HCT116 (cell line): Measurements from ENCODE around the gene CAPRIN1. TPM values are rescaled to one million over a fixed set of nuclear protein-coding genes. Genes with fewer than 3 reads are reported as not detected.

Experiments used
- ATAC-seq: fragments of 200-7000 bp; cut with Tn5 transposase; 2 replicates; pipeline ENCODE4 v1.9.1; 2020; ENCODE audit warnings: mild to moderate bottlenecking, moderate library complexity
- BruUV-seq: library from RNA; stranded (reverse); fragments of 400-500 nt; replicated peaks from 2 replicates; lab custom pipeline; 2021; lab: Mats Ljungman, UMichigan
- CTCF ChIA-PET: fragments of 300-600 bp; sonication (Branson Sonifier 250); formaldehyde crosslinking; loops from one replicate; lab custom pipeline; 2021; ENCODE audit warnings: antibody characterized with exemption; lab: Charles Lee
- POLR2A ChIA-PET: fragments of 300-600, 350-600 bp; sonication (Branson Sonifier 250); formaldehyde crosslinking; loops from one replicate; lab custom pipeline; 2021; ENCODE audit warnings: antibody characterized with exemption; lab: Charles Lee
- RAD21 ChIA-PET, 2 experiments: fragments of 300-600 bp; sonication (Branson Sonifier 250); formaldehyde crosslinking; loops; one replicate each; lab custom pipeline; 2023; ENCODE audit warnings: low total read pairs in 2 of 2; ENCODE audit not compliant: uncharacterized antibody in 2 of 2, unreplicated experiment in 2 of 2, low non-redundant PET in 1 of 2; lab: Charles Lee
- DNase-seq: peaks from one replicate; pipeline ENCODE4 v3.0.0-alpha.2; 2010; ENCODE audit warnings: low read depth, low spot score
- H2AFZ ChIP-seq: fragments of 200-600 bp; shearing (Covaris generic), sonication (generic); 2 replicates; pipeline ENCODE4 v1.6.1; 2017; ENCODE audit warnings: low read depth, mixed run types, mixed read lengths, antibody characterized with exemption, low read length; ENCODE audit not compliant: poor library complexity, severe bottlenecking
- H3K27ac ChIP-seq: 2 replicates; pipeline ENCODE4 v1.5.1; 2012; ENCODE audit warnings: low read depth, low read length
- H3K27me3 ChIP-seq: fragments of 200-600 bp; sonication (generic); 2 replicates; pipeline ENCODE4 v1.6.1; 2016; ENCODE audit warnings: mixed run types, low read length, mixed read lengths; ENCODE audit not compliant: insufficient read depth
- H3K36me3 ChIP-seq, 2 experiments: fragments of 200-500 bp in 1 of 2; fragments of 200-600 bp in 1 of 2; sonication (Bioruptor generic) in 1 of 2; sonication (generic) in 1 of 2; 2 replicates each; pipeline versions ENCODE4 v1.5.1 to v1.6.1; 2014 to 2016; ENCODE audit warnings: low read length in 2 of 2, inconsistent platforms in 1 of 2, mixed read lengths in 1 of 2, mixed run types in 1 of 2; ENCODE audit not compliant: insufficient read depth in 2 of 2, control insufficient read depth in 1 of 2
- H3K4me1 ChIP-seq, 2 experiments: fragments of 200-600 bp in 1 of 2; sonication (generic) in 1 of 2; 2 replicates each; pipeline versions ENCODE4 v1.5.1 to v1.6.1; 2012 to 2017; ENCODE audit warnings: low read length in 2 of 2, inconsistent platforms in 1 of 2, mild to moderate bottlenecking in 1 of 2, mixed read lengths in 1 of 2, mixed run types in 1 of 2, moderate library complexity in 1 of 2; ENCODE audit not compliant: insufficient read depth in 2 of 2, control insufficient read depth in 1 of 2
- H3K4me2 ChIP-seq: fragments of 200-600 bp; sonication (generic); 2 replicates; pipeline ENCODE4 v1.6.1; 2017; ENCODE audit warnings: mixed run types, low read length, mixed read lengths
- H3K4me3 ChIP-seq, 2 experiments: fragments of 200-600 bp in 1 of 2; sonication (generic) in 1 of 2; replicated peaks in 1 of 2; 2 replicates each; pipeline ENCODE4 v1.5.1; 2011 to 2016; ENCODE audit warnings: low read length in 2 of 2, control low read depth in 1 of 2, low read depth in 1 of 2, mild to moderate bottlenecking in 1 of 2, mixed read lengths in 1 of 2, mixed run types in 1 of 2
- H3K79me2 ChIP-seq: fragments of 200-600 bp; sonication (generic); 2 replicates; pipeline ENCODE4 v1.6.1; 2017; ENCODE audit warnings: mild to moderate bottlenecking, mixed run types, low read length, moderate library complexity, mixed read lengths; ENCODE audit not compliant: insufficient read depth
- H3K9ac ChIP-seq: fragments of 200-600 bp; sonication (generic); 2 replicates; pipeline ENCODE4 v1.6.1; 2016; ENCODE audit warnings: low read length, mixed read lengths
- H3K9me2 ChIP-seq: fragments of 200-600 bp; sonication (generic), shearing (Covaris generic); 2 replicates; pipeline ENCODE4 v1.6.1; 2017; ENCODE audit warnings: mixed run types, mild to moderate bottlenecking, moderate library complexity; ENCODE audit not compliant: insufficient read depth
- H3K9me3 ChIP-seq, 2 experiments: fragments of 200-500 bp in 1 of 2; fragments of 200-600 bp in 1 of 2; sonication (Bioruptor generic) in 1 of 2; sonication (generic) in 1 of 2; 2 replicates each; pipeline ENCODE4 v1.6.1; 2014 to 2017; ENCODE audit warnings: low read length in 2 of 2, mixed read lengths in 2 of 2, inconsistent platforms in 1 of 2, low read depth in 1 of 2, mild to moderate bottlenecking in 1 of 2, mixed run types in 1 of 2, moderate library complexity in 1 of 2; ENCODE audit not compliant: control insufficient read depth in 1 of 2, insufficient read depth in 1 of 2
- H4K20me1 ChIP-seq: fragments of 200-600 bp; sonication (generic), shearing (Covaris generic); 2 replicates; pipeline ENCODE4 v1.6.1; 2017; ENCODE audit warnings: mixed run types, mild to moderate bottlenecking, moderate library complexity; ENCODE audit not compliant: insufficient read depth
- CBX3 ChIP-seq: IDR thresholded peaks from 2 replicates; pipeline ENCODE4 v1.6.1; 2012; ENCODE audit warnings: low read depth
- ELF1 ChIP-seq: IDR thresholded peaks from 2 replicates; pipeline ENCODE4 v1.6.1; 2012; ENCODE audit warnings: low read depth, borderline replicate concordance
- EZH2 ChIP-seq: fragments of 200-600 bp; sonication (generic); IDR thresholded peaks from 2 replicates; pipeline ENCODE4 v1.6.1; 2017; ENCODE audit warnings: antibody characterized with exemption, mixed run types
- POLR2A ChIP-seq: IDR thresholded peaks from 2 replicates; pipeline ENCODE4 v1.7.0; 2011; ENCODE audit warnings: borderline replicate concordance; ENCODE audit not compliant: insufficient read depth, insufficient read length; ENCODE audit errors: extremely low read depth
- RAD21 ChIP-seq: IDR thresholded peaks from 2 replicates; pipeline ENCODE4 v1.6.1; 2012; ENCODE audit warnings: low read depth, mild to moderate bottlenecking
- SIN3A ChIP-seq: IDR thresholded peaks from 2 replicates; pipeline ENCODE4 v1.6.1; 2012; ENCODE audit warnings: low read depth
- SRF ChIP-seq: IDR thresholded peaks from 2 replicates; pipeline ENCODE4 v1.6.1; 2012; ENCODE audit warnings: low read depth
- TCF7L2 ChIP-seq: IDR thresholded peaks from 2 replicates; pipeline ENCODE4 v1.7.0; 2011; ENCODE audit warnings: borderline replicate concordance, inconsistent platforms; ENCODE audit not compliant: insufficient read depth, insufficient read length; ENCODE audit errors: extremely low read depth
- YY1 ChIP-seq: IDR thresholded peaks from 2 replicates; pipeline ENCODE4 v1.6.1; 2011; ENCODE audit warnings: low read length, low read depth, moderate library complexity, mild to moderate bottlenecking; ENCODE audit not compliant: insufficient replicate concordance; ENCODE audit errors: extremely low read depth
- ZNF274 ChIP-seq: fragments of 200-500 bp; sonication (Bioruptor generic); IDR thresholded peaks from 2 replicates; pipeline ENCODE4 v1.6.1; 2014; ENCODE audit warnings: mild to moderate bottlenecking, low read depth, low read length, inconsistent platforms
- intact Hi-C: fragments of 100-400 bp; cut with micrococcal nuclease; formaldehyde crosslinking; loops from 2 replicates; pipeline ENCODE4 v1.10.0; 2022
- total RNA-seq: library from RNA; stranded (reverse); gene quantifications from one replicate; pipeline ENCODE4 v1.2.1, GENCODE V29; 2021; ENCODE audit not compliant: unreplicated experiment
- TF ChIP-seq, protein P1 (sequence below): IDR thresholded peaks from 2 replicates; pipeline ENCODE4 v1.6.1; 2012

The CAPRIN1 gene
- total RNA-seq, 1 experiment from 2014 or later = 285 TPM

DNA sequence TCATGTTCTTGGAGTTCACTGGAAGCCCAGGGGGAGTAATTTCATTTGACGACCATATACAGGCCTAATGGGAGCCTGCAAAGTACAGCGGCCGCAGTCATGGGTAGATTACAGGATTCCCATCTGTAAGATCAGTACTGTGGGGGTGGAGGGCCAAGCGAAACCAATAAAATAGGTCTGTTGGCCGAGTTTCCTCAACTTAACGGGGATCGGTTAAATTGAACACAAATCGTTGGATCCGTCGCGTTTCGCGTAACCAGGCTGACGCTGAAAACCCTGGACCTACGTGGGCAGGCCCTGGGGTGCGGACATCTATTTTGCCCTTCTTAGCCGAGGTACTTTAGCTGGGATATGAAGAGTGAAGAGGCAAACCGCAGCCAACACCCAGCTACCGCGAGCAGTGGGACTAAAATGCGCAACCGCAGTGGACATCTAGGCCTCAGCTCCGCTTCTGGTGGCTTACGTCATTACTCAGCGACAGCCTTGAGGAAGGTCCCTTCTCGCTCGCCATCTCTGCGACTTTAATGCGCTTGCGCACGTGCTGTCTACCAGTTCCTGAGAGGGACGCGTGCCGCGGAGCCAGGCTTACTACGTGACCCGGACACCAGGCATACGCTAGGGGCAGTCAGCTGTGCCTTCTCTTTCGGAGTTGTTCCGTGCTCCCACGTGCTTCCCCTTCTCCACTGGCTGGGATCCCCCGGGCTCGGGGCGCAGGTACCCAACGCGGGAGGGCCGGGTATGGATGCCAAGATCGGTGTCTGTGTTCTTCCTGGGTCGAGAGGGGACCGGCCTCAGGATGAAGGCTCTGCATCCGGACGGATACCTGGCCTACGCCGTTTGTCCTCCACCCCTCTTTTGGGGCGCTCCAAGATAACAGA lies 53.8 kb downstream of the CAPRIN1 start, which contains the start of gene NAT10 (continued):
- TF ChIP-seq EZH2 (no peak), ZNF274 (no peak), SRF (peak; percentile 94), POLR2A (peak; percentile 95), ELF1 (peak; percentile 38; the same call in 1 of the 2 replicates), CBX3 (peak; percentile 80; the same call in 1 of the 2 replicates)

DNA sequence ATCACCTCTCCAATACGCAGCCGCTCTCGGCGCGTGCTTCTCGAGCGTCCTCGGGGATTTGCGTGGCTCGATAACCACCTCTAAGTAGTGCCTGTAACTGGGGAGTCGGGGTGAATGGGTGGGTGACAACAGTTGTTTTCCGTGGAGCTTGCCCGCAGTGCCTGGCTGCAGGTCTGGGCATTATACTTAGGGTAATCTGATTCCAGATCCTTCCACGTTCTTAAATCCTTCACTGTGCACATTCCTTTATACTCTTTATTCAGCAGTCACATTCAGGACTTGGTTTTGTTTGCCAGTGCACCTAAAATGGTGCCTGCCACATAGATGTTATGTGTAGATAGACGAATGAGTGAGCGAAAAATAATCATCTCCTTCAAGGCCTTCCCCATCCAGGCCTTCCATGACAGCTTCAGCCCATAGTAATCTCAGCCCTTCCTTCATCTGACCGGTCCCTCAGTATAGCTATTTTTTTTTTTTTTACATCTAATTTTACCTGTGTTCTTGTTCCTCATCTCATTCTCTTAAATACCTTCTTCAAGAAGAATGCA lies 54.5 kb downstream of the CAPRIN1 start:
- no peak for DNase-seq
- no peaks in the 10 kb centered on the region for H3K9me3 ChIP-seq
- no peak overlapping the region for H2AFZ ChIP-seq
- H3K36me3 ChIP-seq = peaks cover 16 to 51% of the 10 kb centered on the region in 2 experiments
- H3K4me2 ChIP-seq = peak overlapping the region; percentile 94
- peak overlapping the region; percentile 89 to 96 for H3K4me3 ChIP-seq
- H3K9me2 ChIP-seq = no peaks in the 10 kb centered on the region
- H3K79me2 ChIP-seq = peaks cover 57% of the 10 kb centered on the region
- H3K27ac ChIP-seq = peak overlapping the region; percentile 73
- RAD21 ChIA-PET = no interaction called here
- intact Hi-C loops = loop anchor here (1.0 to 5.0 kb wide), 3 partner anchors 53 to 251 kb away; partner anchors contain the start of gene ABTB2
- H3K4me1 ChIP-seq = peaks cover 4 to 17% of the 10 kb centered on the region in 2 experiments; a peak in 3 of 4 replicates
- H4K20me1 ChIP-seq = no peaks in the 10 kb centered on the region
- POLR2A ChIA-PET = interaction anchor here (0.9 to 1.8 kb wide), 9 partner anchors 8 to 252 kb away, joined by 3 to 10 read pairs (median 4); partner anchors contain the start of genes ABTB2 and CAPRIN1
- no peaks in the 10 kb centered on the region for H3K27me3 ChIP-seq
- peak overlapping the region; percentile 98 for H3K9ac ChIP-seq
- TF ChIP-seq EZH2 = no peak
- no peak for TF ChIP-seq SIN3A
- no peak for TF ChIP-seq SRF
- TF ChIP-seq, protein P1, sequence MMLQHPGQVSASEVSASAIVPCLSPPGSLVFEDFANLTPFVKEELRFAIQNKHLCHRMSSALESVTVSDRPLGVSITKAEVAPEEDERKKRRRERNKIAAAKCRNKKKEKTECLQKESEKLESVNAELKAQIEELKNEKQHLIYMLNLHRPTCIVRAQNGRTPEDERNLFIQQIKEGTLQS = no peak
- no peak for TF ChIP-seq YY1
- no peak for TF ChIP-seq POLR2A
- no peak for TF ChIP-seq TCF7L2
- TF ChIP-seq RAD21 = no peak
- no peak for ATAC-seq
- TSS peak; percentile 44 for BruUV-seq
- CTCF ChIA-PET = interaction anchor here (1.2 kb wide), 1 partner anchor 109 kb away, joined by 3 read pairs; no protein-coding TSS in a partner anchor
